Keratinocyte (primary cell): ENCODE data around the gene RIMS1. TPM values are rescaled to one million over a fixed set of nuclear protein-coding genes. Genes with fewer than 3 reads are reported as not detected.

Source experiments
- DNase-seq: peaks from one replicate; pipeline ENCODE4 v3.0.0-alpha.2; 2011; ENCODE audit warnings: low read depth, missing footprints, low spot score
- FAIRE-seq: peaks from 2 replicates; lab custom pipeline; 2011; peaks lifted over from hg19 to GRCh38; lab: Jason Lieb, UNC
- H2AFZ ChIP-seq: 2 replicates; pipeline ENCODE4 v1.6.0; 2012; ENCODE audit warnings: low read length, control low read depth, inconsistent platforms; ENCODE audit not compliant: control insufficient read depth
- H3K27ac ChIP-seq: 2 replicates; pipeline ENCODE4 v1.5.1; 2011; ENCODE audit warnings: low read length; ENCODE audit not compliant: control insufficient read depth, insufficient read depth
- H3K27me3 ChIP-seq: 3 replicates; pipeline ENCODE4 v1.6.0; 2011; ENCODE audit warnings: low read length; ENCODE audit not compliant: control insufficient read depth, insufficient read depth; ENCODE audit errors: extremely low read depth
- H3K36me3 ChIP-seq, 2 experiments: 2 replicates in 1 of 2; 3 replicates in 1 of 2; pipeline ENCODE4 v1.5.1; 2011; ENCODE audit warnings: low read length in 2 of 2, mild to moderate bottlenecking in 1 of 2; ENCODE audit not compliant: control insufficient read depth in 2 of 2, insufficient read depth in 2 of 2; ENCODE audit errors: extremely low read depth in 1 of 2
- H3K4me1 ChIP-seq: 3 replicates; pipeline ENCODE4 v1.5.1; 2011; ENCODE audit warnings: low read length; ENCODE audit not compliant: control insufficient read depth, insufficient read depth; ENCODE audit errors: extremely low read depth
- H3K4me2 ChIP-seq: 3 replicates; pipeline ENCODE4 v1.6.0; 2011; ENCODE audit warnings: low read depth, low read length; ENCODE audit not compliant: control insufficient read depth, insufficient read depth; ENCODE audit errors: extremely low read depth
- H3K4me3 ChIP-seq, 3 experiments: fragments of 200-600 bp in 1 of 3; sonication (generic) in 1 of 3; 2 replicates in 2 of 3; 3 replicates in 1 of 3; pipeline ENCODE4 v1.5.1; 2011 to 2016; ENCODE audit warnings: low read length in 3 of 3, mild to moderate bottlenecking in 3 of 3, control low read depth in 2 of 3, inconsistent platforms in 1 of 3, low read depth in 1 of 3, mixed read lengths in 1 of 3, mixed run types in 1 of 3, moderate library complexity in 1 of 3; ENCODE audit not compliant: control insufficient read depth in 2 of 3, insufficient read depth in 2 of 3; ENCODE audit errors: extremely low read depth in 1 of 3
- H3K79me2 ChIP-seq: 2 replicates; pipeline ENCODE4 v1.6.0; 2012; ENCODE audit warnings: low read length; ENCODE audit not compliant: control insufficient read depth, insufficient read depth
- H3K9ac ChIP-seq: 3 replicates; pipeline ENCODE4 v1.6.0; 2011; ENCODE audit warnings: low read length; ENCODE audit not compliant: control insufficient read depth, insufficient read depth; ENCODE audit errors: extremely low read depth
- H3K9me1 ChIP-seq: 3 replicates; pipeline ENCODE4 v1.6.0; 2011; ENCODE audit warnings: low read length; ENCODE audit not compliant: control insufficient read depth, insufficient read depth; ENCODE audit errors: extremely low read depth
- H3K9me3 ChIP-seq: 2 replicates; pipeline ENCODE4 v1.5.1; 2012; ENCODE audit warnings: low read depth, low read length; ENCODE audit not compliant: control insufficient read depth
- H4K20me1 ChIP-seq: 3 replicates; pipeline ENCODE4 v1.6.0; 2011; ENCODE audit warnings: low read length; ENCODE audit not compliant: control insufficient read depth, insufficient read depth; ENCODE audit errors: extremely low read depth
- EZH2 ChIP-seq: IDR thresholded peaks from one replicate; pipeline ENCODE4 v1.6.1; 2012; ENCODE audit warnings: inconsistent platforms, mild to moderate bottlenecking, low read length, moderate library complexity
- dilution Hi-C: fragments of 300-500 bp; cut with MboI; formaldehyde crosslinking; loops from one replicate; pipeline ENCODE4 v1.7.0; 2020; ENCODE audit warnings: low sequenced_read_pairs; ENCODE audit not compliant: extremely low pct_ligation_motif_present
- polyA plus RNA-seq, 5 experiments: library from polyadenylated mRNA; depleted of rRNA in 3 of 5; stranded (reverse) in 3 of 5; stranded (forward) in 1 of 5; unstranded in 1 of 5; fragments of >200 nt; gene quantifications; 1 replicate in 1 of 5; 2 replicates in 3 of 5; 3 replicates in 1 of 5; pipeline versions ENCODE4 v1.2.1 to v1.2.3, GENCODE V29; 2011 to 2012; ENCODE audit warnings: missing spikeins in 2 of 5, low read depth in 1 of 5, low replicate concordance in 1 of 5
- TF ChIP-seq, protein P1 (sequence below), 3 experiments: IDR thresholded peaks in 1 of 3; conservative IDR thresholded peaks in 1 of 3; optimal IDR thresholded peaks in 1 of 3; 2 replicates in 2 of 3; 3 replicates in 1 of 3; pipeline versions ENCODE3 to v1.5.1; 2011; ENCODE audit warnings: low read length in 3 of 3, mild to moderate bottlenecking in 3 of 3, moderate library complexity in 2 of 3, control low read depth in 1 of 3, inconsistent platforms in 1 of 3; ENCODE audit not compliant: insufficient read depth in 2 of 3; ENCODE audit errors: extremely low read depth in 1 of 3

The RIMS1 gene
- polyA plus RNA-seq, 1 donor (not counting 4 experiments of a cell fraction or from before 2014, with no cell fraction given), result not detected

DNA sequence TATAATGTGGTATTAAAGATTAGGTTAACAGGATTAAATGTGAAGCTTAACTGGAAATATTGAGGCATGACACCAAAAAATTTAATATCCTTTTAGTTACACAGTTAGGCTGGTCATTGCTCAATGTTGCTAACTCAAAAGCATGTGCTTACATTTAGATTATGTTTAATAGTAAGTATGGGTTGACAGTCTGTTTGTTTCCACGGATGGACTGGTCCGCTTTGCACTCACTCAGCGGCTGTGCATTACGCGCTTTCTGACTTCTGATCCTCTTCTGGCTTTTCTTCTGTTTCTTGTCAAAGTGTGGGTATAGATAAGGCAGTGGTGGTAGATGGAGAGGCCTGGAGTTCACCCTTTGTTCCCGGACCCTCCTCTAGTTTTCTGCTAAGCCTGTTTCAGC is 174.9 kb downstream of the RIMS1 start:
- FAIRE-seq (no peak), DNase-seq (no peak)
- no peaks in the 10 kb centered on the region for H3K9me3 ChIP-seq
- H3K36me3 ChIP-seq, result no peaks in the 10 kb centered on the region
- H3K79me2 ChIP-seq, result no peaks in the 10 kb centered on the region
- no peaks in the 10 kb centered on the region for H3K9me1 ChIP-seq
- TF ChIP-seq, protein P1, sequence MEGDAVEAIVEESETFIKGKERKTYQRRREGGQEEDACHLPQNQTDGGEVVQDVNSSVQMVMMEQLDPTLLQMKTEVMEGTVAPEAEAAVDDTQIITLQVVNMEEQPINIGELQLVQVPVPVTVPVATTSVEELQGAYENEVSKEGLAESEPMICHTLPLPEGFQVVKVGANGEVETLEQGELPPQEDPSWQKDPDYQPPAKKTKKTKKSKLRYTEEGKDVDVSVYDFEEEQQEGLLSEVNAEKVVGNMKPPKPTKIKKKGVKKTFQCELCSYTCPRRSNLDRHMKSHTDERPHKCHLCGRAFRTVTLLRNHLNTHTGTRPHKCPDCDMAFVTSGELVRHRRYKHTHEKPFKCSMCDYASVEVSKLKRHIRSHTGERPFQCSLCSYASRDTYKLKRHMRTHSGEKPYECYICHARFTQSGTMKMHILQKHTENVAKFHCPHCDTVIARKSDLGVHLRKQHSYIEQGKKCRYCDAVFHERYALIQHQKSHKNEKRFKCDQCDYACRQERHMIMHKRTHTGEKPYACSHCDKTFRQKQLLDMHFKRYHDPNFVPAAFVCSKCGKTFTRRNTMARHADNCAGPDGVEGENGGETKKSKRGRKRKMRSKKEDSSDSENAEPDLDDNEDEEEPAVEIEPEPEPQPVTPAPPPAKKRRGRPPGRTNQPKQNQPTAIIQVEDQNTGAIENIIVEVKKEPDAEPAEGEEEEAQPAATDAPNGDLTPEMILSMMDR (optimal IDR thresholded peaks at IDR 0.05 in 1 of 3, IDR thresholded peaks at IDR 0.05 in 1 of 3, conservative IDR thresholded peaks at IDR 0.05 in 1 of 3; ENCODE audit: extremely low read depth in 1 of 3, insufficient read depth in 2 of 3, low read length in 3 of 3), result no peak
- no peak overlapping the region for H3K4me2 ChIP-seq
- dilution Hi-C loops, result no loop called here
- no peaks in the 10 kb centered on the region for H4K20me1 ChIP-seq
- H3K27me3 ChIP-seq, result no peaks in the 10 kb centered on the region
- H3K4me1 ChIP-seq, result no peaks in the 10 kb centered on the region
- H3K9ac ChIP-seq, result no peak overlapping the region
- no peak overlapping the region for H2AFZ ChIP-seq
- no peak overlapping the region for H3K27ac ChIP-seq
- H3K4me3 ChIP-seq, result no peak overlapping the region

DNA sequence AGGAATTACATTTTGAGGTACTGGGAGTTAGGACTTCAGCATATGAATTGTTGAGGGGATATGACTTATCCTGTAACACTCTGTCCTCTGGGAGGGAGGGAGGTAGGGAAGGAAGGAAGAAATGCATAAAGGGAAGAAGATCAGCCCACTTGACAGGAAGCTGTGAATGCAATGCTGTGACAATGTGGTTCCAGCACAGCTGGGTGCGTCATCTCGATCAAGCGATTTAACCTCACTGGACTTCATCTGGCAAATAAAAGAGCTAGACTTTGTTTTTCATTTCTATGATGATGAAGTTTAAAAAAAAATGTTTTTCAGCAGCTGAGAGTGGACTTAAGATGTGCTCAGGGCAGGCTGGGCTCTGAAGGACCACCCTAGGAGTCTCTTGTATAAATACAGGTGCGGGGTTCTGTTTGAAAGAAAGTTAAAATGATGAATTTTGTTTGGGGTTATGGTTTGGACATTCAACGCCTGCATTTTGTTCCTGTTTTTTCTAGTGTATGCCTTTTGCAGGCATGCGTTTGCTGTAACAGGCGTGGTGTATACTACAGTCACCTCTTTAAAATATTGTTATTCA is 178.1 kb downstream of the RIMS1 start:
- Histone ChIP-seq H3K36me3 (no peaks in the 10 kb centered on the region), H4K20me1 (no peaks in the 10 kb centered on the region), H3K9me1 (no peaks in the 10 kb centered on the region), H3K4me1 (no peaks in the 10 kb centered on the region), H2AFZ (no peak overlapping the region), H3K9me3 (no peaks in the 10 kb centered on the region), H3K9ac (no peak overlapping the region), H3K4me2 (no peak overlapping the region), H3K79me2 (no peaks in the 10 kb centered on the region), H3K4me3 (no peak overlapping the region), H3K27me3 (no peaks in the 10 kb centered on the region), H3K27ac (no peak overlapping the region)
- DNase-seq (no peak), FAIRE-seq (no peak)
- TF ChIP-seq, protein P1 (optimal IDR thresholded peaks at IDR 0.05 in 1 of 3, IDR thresholded peaks at IDR 0.05 in 1 of 3, conservative IDR thresholded peaks at IDR 0.05 in 1 of 3; ENCODE audit: extremely low read depth in 1 of 3, insufficient read depth in 2 of 3, low read length in 3 of 3), result no peak
- no peak for TF ChIP-seq EZH2
- dilution Hi-C loops, result no loop called here
